Mucosa of rectum (tissue), 2 donors: ENCODE results near the gene PROM1.

Source experiments
- H3K27ac ChIP-seq, 2 donors: one replicate each; pipeline ENCODE4 v1.7.0; 2013; ENCODE audit warnings: inconsistent platforms in 2 of 2, low read depth in 2 of 2, low read length in 2 of 2
- H3K27me3 ChIP-seq, 2 donors: one replicate each; pipeline ENCODE4 v1.7.0; 2013; ENCODE audit warnings: low read length in 2 of 2; ENCODE audit not compliant: control insufficient read depth in 2 of 2, insufficient read depth in 2 of 2
- H3K36me3 ChIP-seq, 2 donors: one replicate each; pipeline ENCODE4 v1.7.0; 2013; ENCODE audit warnings: low read length in 2 of 2; ENCODE audit not compliant: control insufficient read depth in 2 of 2, insufficient read depth in 2 of 2
- H3K4me1 ChIP-seq, 2 donors: one replicate each; pipeline ENCODE4 v1.7.0; 2013; ENCODE audit warnings: low read length in 2 of 2, mild to moderate bottlenecking in 1 of 2; ENCODE audit not compliant: control insufficient read depth in 2 of 2, insufficient read depth in 2 of 2
- H3K4me3 ChIP-seq, 2 donors: one replicate each; pipeline ENCODE4 v1.7.0; 2013; ENCODE audit warnings: low read length in 2 of 2
- H3K9ac ChIP-seq, 2 donors: one replicate each; pipeline ENCODE4 v1.7.0; 2013; ENCODE audit warnings: low read length in 2 of 2, low read depth in 1 of 2, mild to moderate bottlenecking in 1 of 2
- H3K9me3 ChIP-seq, 2 donors: one replicate each; pipeline ENCODE4 v1.7.0; 2013; ENCODE audit warnings: low read length in 2 of 2; ENCODE audit not compliant: control insufficient read depth in 2 of 2
- donor health status: healthy.
- donor health status: Normal muscosa, but diverticular disease.

PROM1 gene

GRCh38 chr4:16005676-16006075 lies 78.1 kb downstream of the PROM1 start:
- no peaks in the 10 kb centered on the region for H3K27me3 ChIP-seq
- H3K36me3 ChIP-seq, result peaks cover 14 to 22% of the 10 kb centered on the region in 2 donors
- no peak overlapping the region for H3K4me3 ChIP-seq
- H3K9me3 ChIP-seq, result no peaks in the 10 kb centered on the region
- H3K9ac ChIP-seq, result no peak overlapping the region
- no peak overlapping the region for H3K27ac ChIP-seq
- H3K4me1 ChIP-seq, result no peaks in the 10 kb centered on the region

- Histone ChIP-seq H3K9me3 (no peaks in the 10 kb centered on the region), H3K9ac (no peak overlapping the region), H3K4me3 (no peak overlapping the region)
These were observed 82.4 kb downstream of the PROM1 start for GRCh38 chr4:16001484-16001858.

GRCh38 chr4:16000708-16001483 lies 82.9 kb downstream of the PROM1 start:
- no peak overlapping the region for H3K9ac ChIP-seq
- H3K27me3 ChIP-seq, result no peaks in the 10 kb centered on the region
- H3K4me3 ChIP-seq, result no peak overlapping the region
- no peaks in the 10 kb centered on the region for H3K4me1 ChIP-seq
- H3K27ac ChIP-seq, result no peak overlapping the region
- H3K9me3 ChIP-seq, result no peaks in the 10 kb centered on the region
- peaks cover 7 to 11% of the 10 kb centered on the region in 2 donors for H3K36me3 ChIP-seq

More at GRCh38 chr4:16001484-16001858, 82.4 kb downstream of the PROM1 start:
- Histone ChIP-seq H3K4me1 (no peaks in the 10 kb centered on the region), H3K27ac (no peak overlapping the region), H3K27me3 (no peaks in the 10 kb centered on the region), H3K36me3 (peaks cover 11 to 16% of the 10 kb centered on the region in 2 donors)

GRCh38 chr4:15996773-15997172 lies 87.0 kb downstream of the PROM1 start:
- no peak overlapping the region for H3K9ac ChIP-seq
- no peaks in the 10 kb centered on the region for H3K27me3 ChIP-seq
- no peak overlapping the region for H3K27ac ChIP-seq
- H3K9me3 ChIP-seq, result no peaks in the 10 kb centered on the region
- H3K4me3 ChIP-seq, result no peak overlapping the region
- H3K36me3 ChIP-seq, result peaks cover 9 to 24% of the 10 kb centered on the region in 2 donors
- peaks cover 3% of the 10 kb centered on the region in 2 donors for H3K4me1 ChIP-seq

- H3K36me3 ChIP-seq, result peaks cover 10 to 23% of the 10 kb centered on the region in 2 donors
- no peak overlapping the region for H3K4me3 ChIP-seq
- no peaks in the 10 kb centered on the region for H3K27me3 ChIP-seq
These were observed 88.0 kb downstream of the PROM1 start for GRCh38 chr4:15995826-15996225.

GRCh38 chr4:15992167-15992485 lies 91.7 kb downstream of the PROM1 start:
- no peak overlapping the region for H3K9ac ChIP-seq
- peaks cover 3 to 6% of the 10 kb centered on the region in 2 donors for H3K4me1 ChIP-seq
- H3K36me3 ChIP-seq, result peaks cover 18 to 30% of the 10 kb centered on the region in 2 donors
- no peaks in the 10 kb centered on the region for H3K9me3 ChIP-seq
- no peaks in the 10 kb centered on the region for H3K27me3 ChIP-seq
- H3K27ac ChIP-seq, result no peak overlapping the region
- H3K4me3 ChIP-seq, result no peak overlapping the region

More at GRCh38 chr4:15995826-15996225, 88.0 kb downstream of the PROM1 start:
- no peak overlapping the region for H3K27ac ChIP-seq
- no peak overlapping the region for H3K9ac ChIP-seq
- H3K9me3 ChIP-seq, result no peaks in the 10 kb centered on the region
- peaks cover 3% of the 10 kb centered on the region in 2 donors for H3K4me1 ChIP-seq

GRCh38 chr4:15990570-15991285 lies 93.1 kb downstream of the PROM1 start:
- H3K9me3 ChIP-seq, result no peaks in the 10 kb centered on the region
- peaks cover 22 to 41% of the 10 kb centered on the region in 2 donors for H3K36me3 ChIP-seq
- H3K27ac ChIP-seq, result no peak overlapping the region
- no peak overlapping the region for H3K9ac ChIP-seq
- peaks cover 3 to 6% of the 10 kb centered on the region in 2 donors for H3K4me1 ChIP-seq
- no peaks in the 10 kb centered on the region for H3K27me3 ChIP-seq
- H3K4me3 ChIP-seq, result no peak overlapping the region

- Histone ChIP-seq H3K9me3 (no peaks in the 10 kb centered on the region), H3K9ac (no peak overlapping the region), H3K4me3 (no peak overlapping the region)
These were observed 94.4 kb downstream of the PROM1 start for GRCh38 chr4:15989424-15989823.

GRCh38 chr4:15988222-15988621 lies 95.6 kb downstream of the PROM1 start:
- no peak overlapping the region for H3K27ac ChIP-seq
- H3K36me3 ChIP-seq, result peaks cover 22 to 34% of the 10 kb centered on the region in 2 donors
- H3K4me1 ChIP-seq, result peaks cover 0 to 3% of the 10 kb centered on the region in 2 donors
- no peak overlapping the region for H3K9ac ChIP-seq
- H3K9me3 ChIP-seq, result no peaks in the 10 kb centered on the region
- no peaks in the 10 kb centered on the region for H3K27me3 ChIP-seq
- no peak overlapping the region for H3K4me3 ChIP-seq

More at GRCh38 chr4:15989424-15989823, 94.4 kb downstream of the PROM1 start:
- no peaks in the 10 kb centered on the region for H3K27me3 ChIP-seq
- peaks cover 0 to 3% of the 10 kb centered on the region in 2 donors for H3K4me1 ChIP-seq
- peaks cover 22 to 40% of the 10 kb centered on the region in 2 donors for H3K36me3 ChIP-seq
- H3K27ac ChIP-seq, result no peak overlapping the region

- Histone ChIP-seq H3K4me3 (no peak overlapping the region), H3K4me1 (peaks cover 0 to 3% of the 10 kb centered on the region in 2 donors), H3K9ac (no peak overlapping the region), H3K9me3 (no peaks in the 10 kb centered on the region), H3K27ac (no peak overlapping the region), H3K36me3 (peaks cover 23 to 37% of the 10 kb centered on the region in 2 donors), H3K27me3 (no peaks in the 10 kb centered on the region)
These were observed 96.9 kb downstream of the PROM1 start for GRCh38 chr4:15986907-15987306.
